Liver (tissue), 9 donors: ENCODE data around the gene ADISSP. TPM values are rescaled to one million over a fixed set of nuclear protein-coding genes. Genes with fewer than 3 reads are reported as not detected.

Experiments
- DNase-seq: peaks from one replicate; pipeline ENCODE4 v3.0.0-alpha.2; 2017; ENCODE audit warnings: low spot score
- H3K27ac ChIP-seq, 2 donors: one replicate each; pipeline ENCODE4 v1.7.0; 2013; ENCODE audit warnings: inconsistent platforms in 2 of 2, low read length in 2 of 2, control low read depth in 1 of 2, low read depth in 1 of 2, mild to moderate bottlenecking in 1 of 2
- H3K27me3 ChIP-seq, 4 donors: one replicate each; pipeline versions ENCODE4 v1.6.1 to v1.7.0; 2013; ENCODE audit warnings: low read length in 3 of 4, inconsistent platforms in 1 of 4, mild to moderate bottlenecking in 1 of 4, moderate library complexity in 1 of 4; ENCODE audit not compliant: control insufficient read depth in 4 of 4, insufficient read depth in 4 of 4
- H3K36me3 ChIP-seq, 4 donors: one replicate each; pipeline versions ENCODE4 v1.6.1 to v1.7.0; 2013; ENCODE audit warnings: low read length in 3 of 4, mild to moderate bottlenecking in 3 of 4, low read depth in 1 of 4, moderate library complexity in 1 of 4; ENCODE audit not compliant: control insufficient read depth in 4 of 4, insufficient read depth in 3 of 4
- H3K4me1 ChIP-seq, 4 donors: one replicate each; pipeline versions ENCODE4 v1.6.1 to v1.7.0; 2013; ENCODE audit warnings: low read length in 3 of 4, mild to moderate bottlenecking in 3 of 4, moderate library complexity in 1 of 4; ENCODE audit not compliant: control insufficient read depth in 4 of 4, insufficient read depth in 4 of 4
- H3K4me3 ChIP-seq, 3 donors: one replicate each; pipeline versions ENCODE4 v1.6.1 to v1.7.0; 2013; ENCODE audit warnings: low read length in 3 of 3, control low read depth in 1 of 3, low read depth in 1 of 3, mild to moderate bottlenecking in 1 of 3
- H3K9ac ChIP-seq, 2 donors: one replicate each; pipeline ENCODE4 v1.7.0; 2013; ENCODE audit warnings: low read length in 2 of 2, mild to moderate bottlenecking in 2 of 2, moderate library complexity in 2 of 2, control low read depth in 1 of 2, low read depth in 1 of 2
- H3K9me3 ChIP-seq, 4 donors: one replicate each; pipeline versions ENCODE4 v1.6.1 to v1.7.0; 2013; ENCODE audit warnings: low read length in 3 of 4; ENCODE audit not compliant: control insufficient read depth in 4 of 4
- ATF3 ChIP-seq: IDR thresholded peaks from 2 replicates; pipeline ENCODE4 v1.6.1; 2016; ENCODE audit warnings: antibody characterized with exemption
- EGR1 ChIP-seq, 2 donors: IDR thresholded peaks; 2 replicates each; pipeline ENCODE4 v1.6.1; 2016 to 2018; ENCODE audit warnings: antibody characterized with exemption in 2 of 2, low read depth in 2 of 2
- FOXA1 ChIP-seq: IDR thresholded peaks from 2 replicates; pipeline ENCODE4 v1.6.1; 2016; ENCODE audit warnings: antibody characterized with exemption
- FOXA2 ChIP-seq: IDR thresholded peaks from 2 replicates; pipeline ENCODE4 v1.6.1; 2016; ENCODE audit warnings: antibody characterized with exemption
- GABPA ChIP-seq, 2 donors: IDR thresholded peaks in 1 of 2; conservative IDR thresholded peaks in 1 of 2; 2 replicates each; pipeline ENCODE4 v1.6.1; 2016; ENCODE audit warnings: antibody characterized with exemption in 2 of 2, mild to moderate bottlenecking in 1 of 2, moderate library complexity in 1 of 2
- HNF4A ChIP-seq, 2 donors: conservative IDR thresholded peaks; 2 replicates each; pipeline ENCODE4 v1.6.1; 2016; ENCODE audit warnings: antibody characterized with exemption in 2 of 2, mild to moderate bottlenecking in 2 of 2
- NR2F2 ChIP-seq: IDR thresholded peaks from 2 replicates; pipeline ENCODE4 v1.6.1; 2016; ENCODE audit warnings: antibody characterized with exemption
- RAD21 ChIP-seq, 2 donors: IDR thresholded peaks; 2 replicates each; pipeline ENCODE4 v1.6.1; 2016; ENCODE audit warnings: antibody characterized with exemption in 2 of 2, mild to moderate bottlenecking in 2 of 2
- REST ChIP-seq: IDR thresholded peaks from 2 replicates; pipeline ENCODE4 v1.6.1; 2016; ENCODE audit warnings: antibody characterized with exemption, mild to moderate bottlenecking
- RXRA ChIP-seq, 2 donors: IDR thresholded peaks; 2 replicates each; pipeline ENCODE4 v1.6.1; 2017 to 2018; ENCODE audit warnings: antibody characterized with exemption in 2 of 2, mild to moderate bottlenecking in 1 of 2
- SP1 ChIP-seq: IDR thresholded peaks from 2 replicates; pipeline ENCODE4 v1.6.1; 2018; ENCODE audit warnings: antibody characterized with exemption, mild to moderate bottlenecking
- TAF1 ChIP-seq: conservative IDR thresholded peaks from 2 replicates; pipeline ENCODE4 v1.6.1; 2016; ENCODE audit warnings: antibody characterized with exemption, mild to moderate bottlenecking
- ZBTB33 ChIP-seq: IDR thresholded peaks from 2 replicates; pipeline ENCODE4 v1.6.1; 2016; ENCODE audit warnings: antibody characterized with exemption
- WGBS: extraction: QIAGEN DNeasy Blood & Tissue Kit; methylation state at CpG from one replicate; pipeline ENCODE4 v1.1.7; 2013; 5-methylcytosine and 5-hydroxymethylcytosine counted together
- polyA plus RNA-seq, 2 donors: library from polyadenylated mRNA; stranded (reverse) in 1 of 2; unstranded in 1 of 2; fragments of 200-250 nt in 1 of 2; fragments of >200 nt in 1 of 2; fragmentation: Nextera tagmentation in 1 of 2; extraction: Ambion mirVana in 1 of 2; gene quantifications; one replicate each; pipeline versions ENCODE4 v1.2.1 to v1.2.3, GENCODE V29; 2013 to 2015
- total RNA-seq, 2 donors: library from RNA; depleted of rRNA; stranded (reverse); fragments of >200 nt; gene quantifications; one replicate each; pipeline ENCODE4 v1.2.3, GENCODE V29; 2014
- TF ChIP-seq, protein P1 (sequence below): IDR thresholded peaks from 2 replicates; pipeline ENCODE4 v1.6.1; 2016; ENCODE audit warnings: antibody characterized with exemption
- TF ChIP-seq, protein P2 (sequence below): fragments of 150-350 bp; IDR thresholded peaks from 2 replicates; pipeline ENCODE4 v1.5.1; 2017; ENCODE audit warnings: improper control_type of control experiment, low read depth, low read length; ENCODE audit not compliant: missing input control
- donor health status: healthy.
- donor health status: healthy.
- donor health status: healthy.
- donor health status: healthy.
- donor health status: healthy.

ADISSP gene
- total and polyA plus RNA-seq, 4 donors: 3.8 to 27.3 (median 10.4) TPM

- Histone ChIP-seq H3K27ac (no peak overlapping the region), H3K4me1 (peaks cover 14 to 41% (median 31%) of the 10 kb centered on the region in 4 donors), H3K36me3 (peaks cover 0 to 5% (median 0%) of the 10 kb centered on the region in 4 donors), H3K9me3 (no peaks in the 10 kb centered on the region), H3K9ac (no peak overlapping the region), H3K27me3 (no peaks in the 10 kb centered on the region), H3K4me3 (no peak overlapping the region)
- WGBS: 84% methylated on average over 10 of the region's 10 CpGs
- TF ChIP-seq REST (no peak), ATF3 (no peak), ZBTB33 (no peak), TAF1 (no peak), FOXA2 (no peak), NR2F2 (no peak), SP1 (no peak), RXRA (IDR thresholded peaks at IDR 0.05) (no peak), EGR1 (IDR thresholded peaks at IDR 0.05; ENCODE audit: low read depth in 2 of 2) (no peak)
- TF ChIP-seq, protein P1, sequence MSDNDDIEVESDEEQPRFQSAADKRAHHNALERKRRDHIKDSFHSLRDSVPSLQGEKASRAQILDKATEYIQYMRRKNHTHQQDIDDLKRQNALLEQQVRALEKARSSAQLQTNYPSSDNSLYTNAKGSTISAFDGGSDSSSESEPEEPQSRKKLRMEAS: no peak
- TF ChIP-seq, protein P2, sequence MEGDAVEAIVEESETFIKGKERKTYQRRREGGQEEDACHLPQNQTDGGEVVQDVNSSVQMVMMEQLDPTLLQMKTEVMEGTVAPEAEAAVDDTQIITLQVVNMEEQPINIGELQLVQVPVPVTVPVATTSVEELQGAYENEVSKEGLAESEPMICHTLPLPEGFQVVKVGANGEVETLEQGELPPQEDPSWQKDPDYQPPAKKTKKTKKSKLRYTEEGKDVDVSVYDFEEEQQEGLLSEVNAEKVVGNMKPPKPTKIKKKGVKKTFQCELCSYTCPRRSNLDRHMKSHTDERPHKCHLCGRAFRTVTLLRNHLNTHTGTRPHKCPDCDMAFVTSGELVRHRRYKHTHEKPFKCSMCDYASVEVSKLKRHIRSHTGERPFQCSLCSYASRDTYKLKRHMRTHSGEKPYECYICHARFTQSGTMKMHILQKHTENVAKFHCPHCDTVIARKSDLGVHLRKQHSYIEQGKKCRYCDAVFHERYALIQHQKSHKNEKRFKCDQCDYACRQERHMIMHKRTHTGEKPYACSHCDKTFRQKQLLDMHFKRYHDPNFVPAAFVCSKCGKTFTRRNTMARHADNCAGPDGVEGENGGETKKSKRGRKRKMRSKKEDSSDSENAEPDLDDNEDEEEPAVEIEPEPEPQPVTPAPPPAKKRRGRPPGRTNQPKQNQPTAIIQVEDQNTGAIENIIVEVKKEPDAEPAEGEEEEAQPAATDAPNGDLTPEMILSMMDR: no peak
- DNase-seq: no peak
These were observed 16.1 kb upstream of the ADISSP start for GRCh38 chr20:3783511-3784195.

GRCh38 chr20:3783068-3783489, 15.5 kb upstream of the ADISSP start:
- Histone ChIP-seq H3K27ac (no peak overlapping the region), H3K9ac (no peak overlapping the region), H3K4me3 (no peak overlapping the region), H3K27me3 (no peaks in the 10 kb centered on the region), H3K36me3 (peaks cover 0 to 5% (median 0%) of the 10 kb centered on the region in 4 donors), H3K4me1 (peaks cover 18 to 45% (median 35%) of the 10 kb centered on the region in 4 donors), H3K9me3 (no peaks in the 10 kb centered on the region)
- DNase-seq: no peak
- WGBS: 83% methylated on average over 2 of the region's 2 CpGs
- no peak for TF ChIP-seq EGR1 (IDR thresholded peaks at IDR 0.05; ENCODE audit: low read depth in 2 of 2)
- no peak for TF ChIP-seq RXRA (IDR thresholded peaks at IDR 0.05)
- TF ChIP-seq, protein P2: no peak
- TF ChIP-seq GABPA (IDR thresholded peaks at IDR 0.05 in 1 of 2, conservative IDR thresholded peaks at IDR 0.05 in 1 of 2): no peak
- no peak for TF ChIP-seq FOXA1
- TF ChIP-seq NR2F2: no peak
- no peak for TF ChIP-seq HNF4A (conservative IDR thresholded peaks at IDR 0.05)
- TF ChIP-seq FOXA2: no peak
- no peak for TF ChIP-seq SP1
- no peak for TF ChIP-seq ATF3
- TF ChIP-seq REST: no peak
- TF ChIP-seq RAD21 (IDR thresholded peaks at IDR 0.05): no peak
